Astrocyte of the cerebellum (primary cell): ENCODE results near the gene BIN1.
A peak's percentile ranks its signal among the peaks of the same experiment; 100 is the strongest.

Source experiments
- DNase-seq: peaks from one replicate; pipeline ENCODE4 v3.0.0-alpha.2; 2011; ENCODE audit warnings: low read depth
- H3K4me3 ChIP-seq: 2 replicates; pipeline ENCODE4 v1.5.1; 2011; ENCODE audit warnings: mild to moderate bottlenecking, low read depth, low read length, moderate library complexity
- in situ Hi-C: cut with HindIII; loops from 2 replicates; pipeline ENCODE4 v1.10.0; 2017; ENCODE audit warnings: low sequenced_read_pairs
- TF ChIP-seq, protein P1 (sequence below): IDR thresholded peaks from 2 replicates; pipeline ENCODE4 v1.5.1; 2012; ENCODE audit warnings: low read length, low read depth, moderate library complexity, mild to moderate bottlenecking; ENCODE audit errors: missing control alignments

Gene BIN1

GRCh38 chr2:127090281-127091120, 16.5 kb downstream of the BIN1 start:
- in situ Hi-C loops = no loop called here
- DNase-seq = no peak
- TF ChIP-seq, protein P1, sequence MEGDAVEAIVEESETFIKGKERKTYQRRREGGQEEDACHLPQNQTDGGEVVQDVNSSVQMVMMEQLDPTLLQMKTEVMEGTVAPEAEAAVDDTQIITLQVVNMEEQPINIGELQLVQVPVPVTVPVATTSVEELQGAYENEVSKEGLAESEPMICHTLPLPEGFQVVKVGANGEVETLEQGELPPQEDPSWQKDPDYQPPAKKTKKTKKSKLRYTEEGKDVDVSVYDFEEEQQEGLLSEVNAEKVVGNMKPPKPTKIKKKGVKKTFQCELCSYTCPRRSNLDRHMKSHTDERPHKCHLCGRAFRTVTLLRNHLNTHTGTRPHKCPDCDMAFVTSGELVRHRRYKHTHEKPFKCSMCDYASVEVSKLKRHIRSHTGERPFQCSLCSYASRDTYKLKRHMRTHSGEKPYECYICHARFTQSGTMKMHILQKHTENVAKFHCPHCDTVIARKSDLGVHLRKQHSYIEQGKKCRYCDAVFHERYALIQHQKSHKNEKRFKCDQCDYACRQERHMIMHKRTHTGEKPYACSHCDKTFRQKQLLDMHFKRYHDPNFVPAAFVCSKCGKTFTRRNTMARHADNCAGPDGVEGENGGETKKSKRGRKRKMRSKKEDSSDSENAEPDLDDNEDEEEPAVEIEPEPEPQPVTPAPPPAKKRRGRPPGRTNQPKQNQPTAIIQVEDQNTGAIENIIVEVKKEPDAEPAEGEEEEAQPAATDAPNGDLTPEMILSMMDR = no peak
- H3K4me3 ChIP-seq = no peak overlapping the region

GRCh38 chr2:127089478-127090235, 17.3 kb downstream of the BIN1 start:
- in situ Hi-C loops = no loop called here
- no peak overlapping the region for H3K4me3 ChIP-seq
- DNase-seq = no peak
- TF ChIP-seq, protein P1 = no peak

DNA sequence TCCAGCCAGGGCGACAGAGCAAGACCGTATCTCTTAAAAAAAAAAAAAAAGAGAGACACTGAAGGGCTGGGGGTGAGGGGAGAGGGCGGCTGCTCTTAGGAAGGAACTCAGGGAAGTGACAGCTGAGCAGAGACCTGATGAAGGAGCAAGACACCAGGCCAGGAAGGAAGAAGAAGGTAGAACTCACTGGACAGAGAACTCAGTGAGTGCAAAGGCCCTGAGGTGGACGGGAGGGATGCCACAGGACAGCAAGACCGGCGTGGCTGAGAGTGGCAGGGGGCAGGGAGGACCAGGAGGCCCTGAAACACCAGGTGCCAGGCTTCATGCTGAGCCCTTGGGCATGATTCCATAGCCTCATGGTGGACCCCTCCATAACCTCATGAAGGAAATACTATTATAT, 18.2 kb downstream of the BIN1 start:
- DNase-seq = no peak
- in situ Hi-C loops = no loop called here
- TF ChIP-seq, protein P1 = no peak
- no peak overlapping the region for H3K4me3 ChIP-seq

DNA sequence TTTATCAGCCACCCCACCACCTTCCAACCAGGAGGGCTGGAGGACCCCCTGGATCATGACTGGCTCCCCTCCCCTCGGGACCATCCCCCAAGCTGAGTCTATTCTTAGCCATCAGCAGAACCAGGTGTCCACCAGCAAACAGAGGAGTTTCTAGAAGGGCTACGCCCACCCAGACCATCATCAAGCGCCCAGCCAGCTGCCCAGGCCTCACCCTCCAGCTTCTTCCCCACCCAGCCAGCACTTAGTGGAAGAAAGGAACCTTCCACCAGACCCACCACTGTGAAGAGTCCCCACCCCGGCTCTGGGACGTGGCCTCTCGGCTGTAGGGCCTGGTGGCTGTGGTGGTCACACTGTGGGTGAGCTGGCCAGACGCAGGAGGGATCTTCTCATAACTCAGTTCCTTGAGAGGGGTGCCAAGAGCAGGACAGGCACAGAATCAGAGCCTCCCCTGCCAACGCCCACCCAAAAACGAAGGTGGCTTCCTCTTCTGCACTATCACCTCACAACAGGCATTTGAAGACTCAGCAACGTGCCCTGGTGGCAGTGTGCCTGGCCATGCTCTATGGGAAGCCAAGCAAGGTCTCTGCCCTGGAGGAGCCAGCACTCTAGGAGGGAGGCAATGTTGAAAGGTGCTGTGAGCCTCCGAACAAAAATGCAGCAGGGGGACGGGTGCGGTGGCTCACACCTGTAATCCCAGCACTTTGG, 19.0 kb downstream of the BIN1 start:
- H3K4me3 ChIP-seq = no peak overlapping the region
- DNase-seq = no peak
- TF ChIP-seq, protein P1 = no peak
- in situ Hi-C loops = no loop called here

- in situ Hi-C loops = no loop called here
- peak; percentile 87 for DNase-seq
- peak overlapping the region; percentile 19 for H3K4me3 ChIP-seq
- TF ChIP-seq, protein P1 = no peak
Measured at GRCh38 chr2:127086990-127087790, 19.8 kb downstream of the BIN1 start.

DNA sequence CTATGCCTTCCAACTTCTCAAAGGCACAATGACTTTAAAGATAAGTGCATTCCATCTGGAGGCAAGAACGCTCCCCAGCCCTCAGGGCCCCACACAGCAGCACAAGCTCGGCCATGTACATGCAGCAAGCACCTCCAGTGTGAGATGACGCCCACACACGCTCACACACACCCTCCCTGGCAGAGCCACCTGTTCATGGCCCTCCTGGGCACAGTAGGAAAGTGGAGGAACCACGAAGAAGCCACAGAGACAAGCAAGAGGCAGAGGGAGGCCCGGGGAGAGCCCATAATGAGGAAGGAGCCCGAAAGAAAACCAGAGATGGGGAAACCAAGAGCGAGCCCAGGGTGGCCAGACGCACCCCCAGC, 21.7 kb downstream of the BIN1 start:
- no peak for DNase-seq
- TF ChIP-seq, protein P1 = no peak
- no peak overlapping the region for H3K4me3 ChIP-seq
- in situ Hi-C loops = no loop called here
